ENCODE measurements around the gene PTPRG.

The PTPRG gene

DNA sequence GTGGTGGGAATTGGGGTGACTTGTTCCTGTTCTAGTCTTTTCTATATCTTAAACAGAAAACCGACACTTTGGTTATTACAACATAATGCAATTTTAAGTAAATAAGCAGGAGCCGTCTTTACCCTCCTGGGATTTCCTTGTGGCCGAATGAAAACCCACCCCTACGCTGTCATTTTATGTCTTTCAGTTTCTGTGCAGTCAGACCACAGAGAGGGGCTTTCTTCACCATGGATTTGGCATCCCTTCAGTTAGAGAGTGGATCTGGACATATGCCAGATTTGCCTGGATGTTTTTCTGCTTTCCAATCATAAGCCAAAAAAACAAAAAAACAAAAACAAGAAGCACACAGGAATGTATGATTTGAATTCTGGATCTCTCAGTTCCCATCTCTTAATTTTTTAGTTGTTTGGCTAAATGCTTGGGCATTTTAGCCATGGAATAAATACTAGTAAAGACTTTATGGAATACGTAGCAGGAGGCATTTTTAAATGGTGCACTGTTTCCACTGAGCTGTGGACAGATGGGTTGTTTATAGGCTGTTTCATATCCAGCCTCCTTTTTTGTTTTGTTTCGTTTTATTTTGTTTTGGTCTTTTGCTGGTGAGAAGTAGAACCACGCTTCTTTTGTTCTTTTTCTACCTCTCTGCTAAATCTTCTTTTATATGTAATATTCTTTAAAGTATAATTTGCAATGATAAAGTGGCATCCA is 539.1 kb downstream of the PTPRG start:
- no peak for DNase-seq

DNA sequence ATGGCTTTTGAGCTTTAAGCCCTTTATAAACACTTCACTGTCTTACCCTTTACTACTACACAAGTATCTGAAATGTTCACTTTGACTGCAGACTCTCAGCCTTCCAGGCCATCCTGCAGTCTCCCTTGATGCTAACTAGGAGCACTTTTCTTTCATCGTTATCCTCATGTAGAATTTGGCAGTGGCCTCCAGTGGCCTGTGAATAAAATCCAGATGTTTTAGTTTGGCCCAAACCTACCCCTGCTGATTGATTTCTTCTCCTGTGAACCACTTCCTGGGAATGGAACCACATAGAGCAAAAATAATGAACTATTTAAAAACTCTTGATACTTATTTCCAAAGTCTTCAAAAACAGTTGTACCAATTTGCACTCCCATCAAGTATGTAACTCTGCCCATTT is 540.1 kb downstream of the PTPRG start:
- no peak for DNase-seq

DNA sequence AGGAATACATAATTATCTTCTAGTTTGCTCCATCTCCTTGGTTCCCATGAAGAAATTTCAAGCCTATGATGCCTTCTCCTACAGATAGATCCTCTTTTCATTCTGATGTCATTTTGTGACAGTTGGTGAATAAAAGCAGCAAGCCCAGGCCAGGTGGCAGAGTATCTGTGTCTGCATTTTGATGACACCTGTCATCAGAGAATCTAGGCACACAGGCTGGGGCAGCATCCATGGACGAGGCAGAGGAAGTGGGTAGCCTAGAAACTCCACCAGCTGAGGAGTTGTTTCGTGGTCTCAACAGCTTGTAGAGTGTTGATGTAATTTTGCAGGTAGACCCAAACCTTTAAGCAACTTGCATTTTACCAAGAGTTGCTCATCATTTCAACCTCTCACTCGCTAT is 542.2 kb downstream of the PTPRG start:
- DNase-seq: no peak

DNA sequence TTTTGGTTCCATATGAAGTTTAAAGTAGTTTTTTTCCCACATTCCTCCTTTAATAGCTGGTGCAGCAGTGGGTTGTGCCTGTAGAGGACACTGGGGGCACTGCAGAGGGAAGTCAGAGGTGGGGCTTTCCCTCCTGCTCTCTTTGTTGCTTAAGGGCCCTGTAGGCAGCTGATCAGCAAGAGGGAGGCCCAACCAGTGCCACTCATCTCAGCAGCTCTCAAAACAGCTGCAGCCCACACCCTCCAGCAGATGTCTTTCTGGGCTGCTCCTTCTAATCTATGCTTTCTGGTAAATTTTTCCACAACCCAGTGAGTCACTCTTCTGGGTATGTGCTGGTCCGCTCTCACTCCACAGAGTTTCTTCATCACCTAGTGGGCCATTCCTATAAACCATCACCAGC is 548.2 kb downstream of the PTPRG start:
- DNase-seq: no peak

DNA sequence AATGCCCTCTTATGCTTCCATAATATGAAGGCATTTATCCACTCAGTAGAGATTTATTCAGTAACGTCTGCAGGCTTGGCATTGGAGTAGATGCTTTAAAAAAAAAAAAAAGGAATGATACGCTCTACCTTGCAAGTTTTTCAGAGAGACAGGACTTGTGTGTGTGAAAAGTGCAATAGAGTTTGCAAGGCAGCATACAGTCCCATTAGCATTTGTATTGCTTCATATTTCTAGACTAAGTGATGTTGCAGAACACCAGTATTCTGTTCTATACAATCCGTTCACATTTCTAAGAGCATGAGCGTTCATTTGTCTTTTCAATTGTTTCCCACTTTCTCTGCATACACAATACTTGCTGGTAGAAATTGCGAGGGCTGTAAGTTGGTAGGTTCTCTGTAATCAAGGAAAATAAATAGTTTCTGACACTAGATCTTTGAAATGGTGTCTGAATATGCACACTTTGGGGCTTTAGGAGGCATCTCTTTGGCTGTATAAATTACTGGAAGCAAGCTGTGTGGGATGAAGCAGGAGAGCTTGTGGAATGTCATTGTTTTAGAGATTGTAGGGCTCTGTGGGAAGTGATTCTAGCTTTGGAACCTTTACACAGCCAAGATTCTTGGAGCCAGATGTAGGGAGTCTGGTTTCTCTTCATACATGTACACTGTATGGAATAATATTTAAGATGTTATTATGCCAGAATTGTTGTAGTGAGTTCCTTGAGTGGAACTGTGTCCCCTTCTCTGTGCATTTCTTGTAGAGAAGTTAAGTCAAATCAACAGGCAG is 549.3 kb downstream of the PTPRG start:
- DNase-seq: no peak

DNA sequence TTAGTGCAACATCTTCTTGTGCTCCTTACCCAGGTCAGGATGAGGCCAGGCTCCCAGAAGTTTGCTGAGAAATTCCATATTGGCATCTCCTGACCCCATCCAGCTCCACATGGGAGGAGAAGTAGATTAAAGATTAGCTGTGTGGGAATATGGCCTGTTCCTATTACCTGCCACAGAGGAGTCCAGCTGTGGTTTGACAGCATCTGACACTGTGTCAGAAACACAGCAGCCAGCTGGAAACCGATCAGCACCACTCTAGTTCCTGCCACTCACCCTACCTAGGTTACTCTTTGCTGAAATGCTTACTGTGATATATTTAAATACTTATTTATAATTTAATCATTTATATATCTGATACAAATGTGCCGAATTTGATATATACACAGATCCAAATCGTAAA is 551.7 kb downstream of the PTPRG start:
- DNase-seq: no peak

DNA sequence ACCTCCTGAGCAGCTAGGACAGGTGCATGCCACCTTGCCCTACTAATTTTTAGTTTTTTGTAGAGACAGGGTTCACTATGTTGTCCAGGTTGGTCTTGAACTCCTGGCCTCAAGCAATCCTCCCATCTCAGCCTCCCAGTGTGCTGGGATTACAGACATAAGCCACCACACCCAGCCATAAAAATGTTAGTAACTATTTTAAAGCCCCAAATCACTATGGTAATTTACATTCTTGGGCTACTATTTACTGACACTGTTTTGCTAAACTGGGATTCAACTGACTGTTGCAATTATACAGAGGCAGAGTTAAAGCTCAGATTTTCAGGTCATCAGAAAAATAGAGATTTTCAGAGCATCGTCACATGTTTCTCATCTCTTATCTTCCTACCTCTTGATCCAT is 553.4 kb downstream of the PTPRG start:
- no peak for DNase-seq

DNA sequence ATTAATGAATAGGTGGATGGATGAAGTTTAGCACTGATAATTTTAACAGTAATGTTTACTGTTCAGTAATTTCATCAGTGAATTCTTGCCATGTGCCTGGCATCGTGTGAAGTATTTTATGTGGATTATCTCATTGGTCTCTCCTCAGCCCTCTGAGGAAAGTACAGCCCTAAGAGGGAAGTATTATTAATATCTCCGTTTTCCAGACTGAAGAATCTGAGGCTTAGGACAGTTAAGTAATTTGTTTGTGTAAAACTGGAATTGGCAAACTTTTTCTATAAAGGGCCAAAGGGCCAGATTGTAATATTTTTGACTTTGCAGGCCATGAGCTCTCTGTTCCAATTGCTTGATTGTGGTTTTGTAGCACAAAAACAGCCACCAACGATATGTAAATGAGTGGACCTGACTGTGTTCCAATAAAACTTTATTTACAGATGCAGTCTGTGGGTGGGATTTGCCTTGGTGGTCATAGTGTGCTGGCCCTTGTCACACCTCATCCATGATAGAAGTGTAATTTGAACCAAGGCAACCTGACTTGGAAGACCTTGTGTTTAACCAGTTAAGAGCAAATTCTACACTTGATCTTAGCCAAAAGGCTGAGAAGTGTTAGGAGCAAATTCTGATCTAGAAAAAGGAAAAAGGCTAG is 556.7 kb downstream of the PTPRG start:
- DNase-seq: no peak

DNA sequence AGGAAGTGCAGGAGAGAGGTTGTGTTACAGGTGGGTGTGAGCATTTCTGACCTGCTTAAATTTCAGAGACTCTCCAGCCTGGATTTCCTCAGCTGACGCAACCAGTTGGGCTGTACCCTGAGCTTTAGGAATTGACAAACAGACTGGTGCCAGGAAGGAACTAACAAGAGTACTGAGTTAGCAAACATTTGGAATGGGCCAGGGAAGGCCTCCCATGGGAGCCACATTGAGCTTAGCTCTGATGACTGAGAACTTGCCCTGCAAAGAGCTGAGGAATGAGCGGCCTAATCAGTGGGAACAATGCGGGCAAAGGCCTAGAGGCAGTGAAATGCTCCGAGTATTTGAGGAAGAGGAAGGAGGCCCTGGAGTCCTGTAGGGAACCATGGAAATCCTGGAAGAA is 557.8 kb downstream of the PTPRG start:
- no peak for DNase-seq

DNA sequence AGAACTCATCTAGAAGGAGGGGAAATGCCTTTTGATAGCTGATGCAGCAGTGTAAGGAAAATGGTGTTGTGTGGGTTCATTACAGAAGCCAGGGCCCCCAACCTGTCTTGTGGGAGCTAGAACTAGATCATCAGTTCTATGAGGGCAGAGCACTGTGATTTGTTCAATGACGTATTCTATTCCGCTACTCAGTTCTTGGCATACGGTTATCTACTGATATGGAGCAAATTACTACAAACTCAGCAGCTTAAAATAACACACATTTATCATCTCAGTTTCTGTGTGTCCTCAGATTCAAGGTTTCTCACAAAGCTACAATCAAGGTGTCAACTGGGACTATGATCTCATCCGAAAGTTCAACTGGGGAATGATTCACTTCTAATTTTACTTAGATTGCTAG is 561.4 kb downstream of the PTPRG start:
- no peak for DNase-seq

DNA sequence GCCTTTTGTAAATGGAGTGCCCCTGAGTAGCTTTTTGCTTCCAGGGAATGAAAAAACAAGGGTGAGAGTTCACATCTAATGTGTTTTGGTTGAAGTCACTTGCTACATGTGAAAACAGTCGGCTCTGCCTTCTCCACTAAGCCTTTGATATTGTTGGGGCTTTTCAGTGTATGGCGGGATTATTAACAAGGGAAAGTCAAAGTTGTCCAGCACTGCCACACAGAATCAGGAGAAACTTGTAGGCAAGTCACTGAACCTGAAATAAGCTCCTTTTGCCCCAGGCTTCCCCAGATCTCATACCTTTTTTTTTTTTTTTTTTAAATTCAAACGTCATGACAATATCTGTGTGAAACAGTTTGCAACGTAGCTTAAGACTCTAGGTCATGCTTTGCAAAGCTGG is 564.0 kb downstream of the PTPRG start:
- DNase-seq: no peak

DNA sequence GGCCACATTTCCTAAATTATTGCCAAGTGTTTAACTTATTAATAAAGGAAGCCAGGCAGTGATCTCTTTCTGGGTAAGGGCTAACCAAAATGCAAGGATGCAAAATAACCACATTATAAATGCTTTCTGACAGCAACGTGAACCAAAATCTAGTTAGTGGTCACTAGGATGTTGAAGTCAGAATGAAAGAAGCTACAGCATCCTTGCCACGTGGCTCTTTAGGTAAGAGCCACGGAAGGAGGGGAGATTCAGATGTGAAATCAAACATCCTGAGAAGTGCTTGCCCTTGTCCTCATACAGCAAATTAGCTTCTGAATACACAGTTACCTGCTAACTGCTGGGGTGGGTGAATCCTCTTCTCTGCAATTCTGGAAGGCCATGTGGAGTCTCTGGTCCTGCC is 565.7 kb downstream of the PTPRG start:
- no peak for DNase-seq

DNA sequence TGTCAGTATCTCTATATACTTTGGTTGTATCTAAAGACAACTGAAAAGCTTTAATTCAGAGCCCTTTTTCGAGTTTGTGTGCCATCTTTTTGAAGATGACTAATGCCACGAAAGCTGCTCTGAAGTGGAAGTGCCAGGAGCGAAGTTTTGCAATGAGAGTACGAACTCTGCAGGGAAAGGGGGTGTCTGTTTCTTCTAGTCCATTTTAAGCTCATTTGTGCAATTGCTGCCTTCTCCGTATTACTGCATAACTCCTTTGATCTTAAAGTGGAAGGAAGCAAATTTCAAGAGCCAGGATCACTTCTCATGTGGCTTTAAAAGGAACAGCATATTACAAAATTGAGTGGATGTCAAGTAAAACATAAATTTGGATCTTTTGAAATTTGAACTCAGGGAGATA is 566.7 kb downstream of the PTPRG start:
- DNase-seq: no peak

DNA sequence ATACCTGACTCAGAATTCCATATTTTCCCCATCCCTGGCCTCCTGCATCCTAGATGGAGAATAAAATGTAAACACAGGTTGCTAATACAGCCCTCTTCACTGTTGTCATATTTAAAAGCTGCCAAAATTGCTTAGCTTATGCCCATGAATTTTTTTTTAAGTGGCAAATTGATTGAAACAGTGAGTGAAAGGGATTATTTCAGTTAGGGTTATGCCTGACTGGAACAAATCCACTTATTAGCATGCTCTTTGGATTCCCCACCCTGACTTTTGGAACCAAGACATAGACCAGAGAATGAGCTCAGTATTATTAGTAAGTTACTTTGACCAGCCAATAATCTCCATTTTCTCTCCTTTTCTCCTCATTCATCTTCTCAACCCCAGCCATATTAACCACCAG is 567.3 kb downstream of the PTPRG start:
- DNase-seq: no peak

DNA sequence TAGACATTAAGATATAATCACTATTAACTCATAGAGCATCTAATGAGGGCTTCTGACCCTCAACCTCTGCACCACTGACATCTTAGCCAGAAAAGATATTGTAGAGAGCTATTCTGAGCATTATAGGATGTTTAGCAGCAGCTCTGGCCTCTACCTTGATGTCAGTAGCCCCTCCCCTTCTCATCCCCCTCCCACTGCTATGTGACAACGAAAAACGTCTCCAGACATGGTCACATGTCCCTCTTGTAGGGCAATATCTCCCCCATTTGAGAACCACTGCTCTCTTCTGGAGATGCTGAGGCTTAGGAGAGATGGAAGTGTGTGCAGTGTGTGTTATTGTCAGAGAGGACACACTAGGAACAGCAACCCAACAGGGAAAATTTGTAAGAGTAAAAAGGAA is 569.7 kb downstream of the PTPRG start:
- DNase-seq: no peak

DNA sequence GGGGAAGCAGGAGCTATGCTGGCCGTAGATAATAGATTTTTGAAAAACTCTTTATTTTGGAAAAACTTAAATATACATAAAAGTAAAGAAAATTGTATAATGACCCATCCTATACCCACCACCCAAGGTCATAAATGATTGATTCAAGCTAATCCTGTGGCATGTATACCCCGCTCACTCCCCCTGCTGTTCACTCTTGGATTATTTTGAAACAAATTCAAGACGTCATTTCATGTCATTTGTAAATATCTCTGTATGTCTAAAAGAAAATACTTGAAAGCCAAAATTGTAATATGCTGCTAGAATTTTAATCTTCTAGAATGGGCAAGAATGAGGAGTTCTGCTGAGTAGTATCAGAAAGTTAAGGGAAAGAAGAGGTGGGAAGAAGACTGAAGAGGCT is 570.2 kb downstream of the PTPRG start:
- no peak for DNase-seq

DNA sequence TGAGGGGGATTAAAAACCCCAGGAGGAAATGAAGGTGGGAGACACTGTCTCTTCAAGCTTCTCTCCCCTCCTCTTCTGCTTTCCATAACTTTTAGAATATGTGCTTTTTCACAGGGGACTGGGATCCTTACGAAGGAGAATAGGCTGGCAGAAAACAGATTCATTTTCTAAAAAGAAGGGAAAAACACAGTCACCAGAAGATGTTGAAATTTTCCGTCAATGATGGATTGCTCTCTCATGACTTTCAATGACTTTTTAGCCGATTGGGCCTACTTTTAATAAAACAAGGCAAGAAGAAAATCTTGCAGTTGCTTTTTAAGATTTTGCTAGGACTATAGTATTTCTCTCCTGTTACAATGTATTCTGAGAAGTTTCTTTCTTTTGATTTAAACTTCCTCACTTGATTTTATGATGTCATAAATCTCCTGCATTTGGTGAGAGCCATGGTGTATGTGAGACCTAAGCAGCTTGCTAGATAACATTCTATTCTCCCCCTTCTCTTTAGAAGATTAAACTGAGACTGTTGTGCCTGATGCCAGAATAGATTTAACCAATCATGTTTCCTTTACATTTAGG is 570.7 kb downstream of the PTPRG start:
- DNase-seq: no peak

DNA sequence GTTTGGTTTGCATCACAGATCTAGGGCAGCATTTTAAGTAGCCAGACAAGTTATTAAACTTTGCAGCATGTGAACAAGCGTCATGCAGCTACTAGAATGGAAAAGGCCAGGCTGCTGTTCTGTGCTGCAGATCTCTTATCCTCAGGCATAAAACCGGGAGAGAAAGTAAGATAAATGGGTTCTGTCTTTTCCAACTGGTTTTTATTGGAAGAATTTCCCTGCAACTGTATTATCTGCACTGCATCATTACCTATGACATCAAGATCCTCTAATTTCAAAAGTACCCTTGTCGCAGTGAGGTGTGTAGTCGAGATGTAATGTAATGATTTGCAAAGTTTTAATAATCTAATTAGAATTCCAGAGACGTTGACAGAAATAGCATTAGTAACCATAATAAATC is 571.6 kb downstream of the PTPRG start:
- DNase-seq: no peak

DNA sequence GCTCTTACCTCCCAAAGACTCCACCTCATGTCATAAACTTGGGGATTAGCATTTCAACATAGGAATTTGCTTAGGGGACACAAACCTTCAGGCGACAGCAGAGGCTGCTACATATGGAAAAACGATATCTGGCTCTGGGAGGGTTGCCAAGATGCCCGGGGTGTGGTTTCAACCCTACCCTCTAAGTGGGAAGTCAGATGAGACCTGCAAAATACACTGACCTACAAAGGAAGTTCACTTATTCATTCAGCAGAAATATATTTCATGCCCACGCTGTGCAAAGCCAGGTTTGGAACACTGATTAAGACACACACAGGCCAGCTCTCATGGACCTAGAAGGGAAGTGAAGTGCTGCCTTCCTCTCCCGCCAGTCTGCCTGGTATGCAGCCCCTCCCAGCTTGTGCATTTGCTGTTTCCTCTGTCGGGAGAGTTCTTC is 572.7 kb downstream of the PTPRG start:
- DNase-seq: no peak

DNA sequence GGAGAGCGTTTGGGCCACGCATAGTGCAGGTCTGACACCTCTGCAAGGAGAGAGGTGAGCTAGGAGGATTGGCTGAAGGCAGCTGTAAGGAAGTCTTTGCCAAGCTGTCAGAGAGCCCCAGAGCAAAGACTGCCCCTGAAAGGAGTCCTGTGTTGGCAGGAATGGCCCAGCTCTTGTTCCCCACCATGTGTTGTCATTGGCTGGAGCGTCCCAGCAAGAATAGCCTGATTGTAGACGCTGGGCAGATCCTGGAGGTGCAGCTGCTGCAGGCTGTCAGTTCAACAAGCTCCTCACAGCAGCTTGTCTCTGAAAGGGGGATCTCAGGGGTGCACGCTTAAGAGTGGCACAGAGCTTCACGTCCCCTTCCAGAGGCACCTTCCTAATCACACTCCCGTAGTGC is 574.4 kb downstream of the PTPRG start:
- DNase-seq: no peak

DNA sequence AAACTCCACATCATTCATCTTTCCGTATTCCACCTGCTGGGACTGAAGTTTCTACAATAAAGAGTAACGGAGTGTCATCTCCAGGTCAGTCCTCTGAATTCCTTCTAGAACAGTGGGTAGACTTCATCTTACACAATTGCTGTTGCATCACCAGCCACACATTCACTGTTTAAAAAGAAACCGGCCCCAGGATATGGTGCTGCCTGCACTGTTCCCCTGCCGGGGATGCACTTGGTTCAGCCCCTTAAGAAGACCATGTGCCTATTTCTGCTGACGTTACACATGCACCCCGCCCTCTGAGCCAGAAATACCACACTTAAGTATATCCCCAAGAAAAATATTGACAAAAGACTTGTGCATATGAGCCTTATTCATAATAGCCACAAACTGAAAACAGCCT is 578.6 kb downstream of the PTPRG start:
- DNase-seq: no peak

DNA sequence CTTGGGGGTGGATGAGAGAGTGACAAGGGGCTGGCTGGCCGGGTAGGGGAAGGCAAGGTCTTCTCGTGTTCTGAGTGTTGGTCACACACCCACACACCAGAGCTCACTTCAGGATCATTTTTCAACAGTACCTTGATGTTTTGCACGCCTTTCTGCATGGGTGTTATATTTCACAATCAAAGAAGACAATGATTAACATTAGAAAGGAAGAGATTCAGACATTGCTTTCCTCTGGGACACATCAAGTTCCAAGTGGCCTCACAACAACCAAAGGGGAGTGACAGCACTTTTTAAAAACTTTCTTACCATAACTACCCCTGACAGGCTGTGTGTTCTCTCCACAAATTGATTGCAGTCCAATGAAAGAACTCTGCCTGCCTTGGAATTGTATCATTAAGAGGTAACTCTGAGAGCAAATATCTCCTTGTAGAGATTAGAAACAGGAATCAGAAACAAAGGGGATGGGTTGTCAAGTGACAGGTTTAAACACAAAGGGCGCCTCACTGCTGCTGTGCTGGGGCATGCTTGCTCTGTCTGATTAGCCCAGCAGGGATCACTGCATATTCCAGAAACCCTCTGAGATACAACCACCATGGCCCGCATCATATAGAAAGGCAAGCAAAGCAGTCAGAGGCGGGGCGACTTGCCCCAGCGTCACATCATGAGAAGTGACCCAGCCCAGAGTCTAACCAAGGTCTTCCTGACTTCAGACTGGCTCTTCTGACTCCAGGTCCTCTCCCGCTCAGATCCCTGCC is 581.1 kb downstream of the PTPRG start:
- no peak for DNase-seq

DNA sequence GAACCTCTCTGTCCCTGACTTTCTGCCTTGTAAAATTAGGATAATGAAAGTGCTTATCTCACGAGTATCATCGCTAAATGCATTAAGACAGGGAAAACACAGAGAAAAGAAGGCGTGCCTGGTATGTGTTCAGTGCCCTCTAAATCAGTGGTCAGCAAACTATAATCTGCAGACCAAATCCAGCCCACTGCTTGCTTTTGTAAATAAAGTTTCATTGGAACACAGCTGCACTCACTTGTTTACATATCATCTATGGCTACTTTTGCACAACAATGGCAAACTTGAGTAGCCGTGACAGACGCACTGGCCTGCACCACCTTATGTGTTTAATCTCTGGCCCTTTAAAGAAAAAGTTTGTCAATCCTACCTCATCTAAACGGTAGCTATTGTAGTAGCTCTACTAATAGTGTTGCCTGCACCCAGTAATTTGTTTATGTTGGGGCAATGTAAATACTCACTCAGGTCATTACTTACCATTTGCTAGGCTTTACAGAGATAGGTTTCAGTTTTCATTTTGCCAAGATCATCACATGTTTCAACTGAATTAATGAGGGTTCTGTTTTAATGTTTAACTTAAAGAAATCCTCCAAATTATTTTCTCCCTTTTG is 582.6 kb downstream of the PTPRG start:
- DNase-seq: no peak
